Duodenal mucosa (tissue), 2 donors: ENCODE measurements around the gene THAP12.

Source experiments
- H3K27ac ChIP-seq: one replicate; pipeline ENCODE4 v1.7.0; 2013; ENCODE audit warnings: low read depth, low read length
- H3K27me3 ChIP-seq, 2 donors: one replicate each; pipeline ENCODE4 v1.7.0; 2013; ENCODE audit warnings: low read length in 2 of 2, control low read depth in 1 of 2; ENCODE audit not compliant: insufficient read depth in 2 of 2, control insufficient read depth in 1 of 2
- H3K36me3 ChIP-seq, 2 donors: one replicate each; pipeline ENCODE4 v1.7.0; 2013; ENCODE audit warnings: low read length in 2 of 2, control low read depth in 1 of 2; ENCODE audit not compliant: insufficient read depth in 2 of 2, control insufficient read depth in 1 of 2
- H3K4me1 ChIP-seq, 2 donors: one replicate each; pipeline ENCODE4 v1.7.0; 2013; ENCODE audit warnings: low read length in 2 of 2, control low read depth in 1 of 2; ENCODE audit not compliant: insufficient read depth in 2 of 2, control insufficient read depth in 1 of 2
- H3K4me3 ChIP-seq, 2 donors: one replicate each; pipeline ENCODE4 v1.7.0; 2013; ENCODE audit warnings: low read length in 2 of 2, low read depth in 1 of 2
- H3K9ac ChIP-seq, 2 donors: one replicate each; pipeline ENCODE4 v1.7.0; 2013; ENCODE audit warnings: low read length in 2 of 2, low read depth in 1 of 2
- H3K9me3 ChIP-seq, 2 donors: one replicate each; pipeline ENCODE4 v1.7.0; 2013; ENCODE audit warnings: low read length in 2 of 2, control low read depth in 1 of 2; ENCODE audit not compliant: control insufficient read depth in 1 of 2

Gene THAP12

DNA sequence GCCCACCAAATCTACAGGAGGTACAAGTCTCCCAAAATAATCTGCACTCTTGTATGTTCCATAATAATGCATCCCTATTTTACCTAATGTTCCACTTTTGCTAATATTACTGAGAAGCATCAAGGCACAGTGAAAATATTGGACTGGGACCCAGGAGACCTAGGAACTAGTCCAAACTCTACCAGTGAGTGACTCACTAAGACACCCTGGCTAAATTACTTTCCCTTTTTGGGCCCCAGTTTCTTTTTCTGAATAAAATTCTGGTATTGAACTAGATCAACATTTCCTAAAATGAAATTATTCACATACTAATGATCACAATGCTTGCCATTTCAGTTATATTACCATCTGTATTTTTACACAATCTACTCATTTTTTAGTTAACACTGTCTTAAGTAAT is 19.6 kb downstream of the THAP12 start:
- no peak overlapping the region for H3K9ac ChIP-seq
- H3K36me3 ChIP-seq = peaks cover 6 to 15% of the 10 kb centered on the region in 2 donors
- H3K4me3 ChIP-seq = no peak overlapping the region
- no peaks in the 10 kb centered on the region for H3K4me1 ChIP-seq
- no peaks in the 10 kb centered on the region for H3K9me3 ChIP-seq
- no peak overlapping the region for H3K27ac ChIP-seq
- H3K27me3 ChIP-seq = no peaks in the 10 kb centered on the region

DNA sequence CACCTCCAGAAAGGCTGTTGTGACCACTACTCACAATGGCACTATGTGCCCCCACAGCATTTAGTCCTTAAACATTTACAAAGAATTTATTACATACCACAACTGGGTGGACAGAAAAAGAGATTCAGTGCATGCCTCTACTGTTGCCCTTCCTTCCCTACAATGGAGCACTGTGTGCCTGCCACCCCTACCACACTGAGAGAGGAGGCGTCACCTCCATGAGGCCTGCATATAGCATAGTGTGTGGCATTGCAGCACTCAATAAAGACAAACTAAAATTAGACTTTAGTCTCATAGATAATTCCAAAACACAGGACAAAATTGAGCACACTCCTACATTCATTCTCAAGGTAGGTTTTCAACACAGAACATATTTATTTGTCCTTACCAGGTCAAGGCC is 25.8 kb downstream of the THAP12 start:
- no peaks in the 10 kb centered on the region for H3K27me3 ChIP-seq
- peaks cover 14 to 37% of the 10 kb centered on the region in 2 donors for H3K36me3 ChIP-seq
- H3K4me3 ChIP-seq = no peak overlapping the region
- H3K27ac ChIP-seq = no peak overlapping the region
- peaks cover 5% of the 10 kb centered on the region in 2 donors for H3K9me3 ChIP-seq
- no peak overlapping the region for H3K9ac ChIP-seq
- no peaks in the 10 kb centered on the region for H3K4me1 ChIP-seq

- Histone ChIP-seq H3K9me3 (no peaks in the 10 kb centered on the region), H3K4me3 (no peak overlapping the region), H3K4me1 (no peaks in the 10 kb centered on the region), H3K9ac (no peak overlapping the region), H3K36me3 (peaks cover 0 to 7% of the 10 kb centered on the region in 2 donors), H3K27ac (no peak overlapping the region), H3K27me3 (no peaks in the 10 kb centered on the region)
Observed at GRCh38 chr11:76348348-76348747, 32.6 kb downstream of the THAP12 start.

- no peak overlapping the region for H3K4me3 ChIP-seq
- H3K9me3 ChIP-seq = no peaks in the 10 kb centered on the region
- H3K27me3 ChIP-seq = no peaks in the 10 kb centered on the region
- no peak overlapping the region for H3K9ac ChIP-seq
- no peak overlapping the region for H3K27ac ChIP-seq
- H3K36me3 ChIP-seq = peaks cover 0 to 3% of the 10 kb centered on the region in 2 donors
- no peaks in the 10 kb centered on the region for H3K4me1 ChIP-seq
Observed at GRCh38 chr11:76347466-76347865, 33.5 kb downstream of the THAP12 start.

DNA sequence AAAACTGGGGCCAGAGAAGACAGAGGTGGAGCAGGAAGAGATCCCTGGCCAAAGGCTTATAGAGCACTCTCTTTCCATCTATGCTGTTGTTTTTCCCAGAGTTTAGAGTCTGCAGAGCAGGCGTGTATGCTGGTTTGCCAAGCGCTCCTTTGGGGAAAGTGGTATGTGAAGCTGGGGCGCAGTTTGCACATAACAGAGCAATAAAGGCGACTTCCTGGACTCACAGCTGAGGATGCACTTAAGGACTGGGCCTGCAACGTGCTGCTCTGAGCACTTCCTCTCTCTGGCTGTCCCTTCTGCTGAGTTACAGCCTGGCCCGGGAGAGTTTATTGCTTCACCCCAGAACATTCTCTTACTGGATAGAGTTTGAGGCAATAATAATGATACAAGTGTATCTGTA is 41.7 kb downstream of the THAP12 start:
- Histone ChIP-seq H3K9me3 (peaks cover 3 to 15% of the 10 kb centered on the region in 2 donors), H3K27ac (no peak overlapping the region), H3K27me3 (no peaks in the 10 kb centered on the region), H3K9ac (no peak overlapping the region), H3K4me1 (no peaks in the 10 kb centered on the region), H3K4me3 (no peak overlapping the region), H3K36me3 (no peaks in the 10 kb centered on the region)

- H3K36me3 ChIP-seq = no peaks in the 10 kb centered on the region
- peaks cover 3 to 15% of the 10 kb centered on the region in 2 donors for H3K9me3 ChIP-seq
- no peak overlapping the region for H3K9ac ChIP-seq
- no peaks in the 10 kb centered on the region for H3K4me1 ChIP-seq
- no peak overlapping the region for H3K27ac ChIP-seq
- no peaks in the 10 kb centered on the region for H3K27me3 ChIP-seq
- no peak overlapping the region for H3K4me3 ChIP-seq
Observed at GRCh38 chr11:76337923-76338322, 43.0 kb downstream of the THAP12 start.

GRCh38 chr11:76337469-76337868 is 43.5 kb downstream of the THAP12 start:
- H3K4me3 ChIP-seq = no peak overlapping the region
- H3K27me3 ChIP-seq = no peaks in the 10 kb centered on the region
- H3K9ac ChIP-seq = no peak overlapping the region
- peaks cover 3 to 15% of the 10 kb centered on the region in 2 donors for H3K9me3 ChIP-seq
- H3K36me3 ChIP-seq = no peaks in the 10 kb centered on the region
- no peak overlapping the region for H3K27ac ChIP-seq
- no peaks in the 10 kb centered on the region for H3K4me1 ChIP-seq

- Histone ChIP-seq H3K27ac (no peak overlapping the region), H3K36me3 (no peaks in the 10 kb centered on the region), H3K9me3 (peaks cover 3 to 15% of the 10 kb centered on the region in 2 donors), H3K27me3 (no peaks in the 10 kb centered on the region), H3K4me1 (no peaks in the 10 kb centered on the region), H3K9ac (no peak overlapping the region), H3K4me3 (no peak overlapping the region)
Observed at GRCh38 chr11:76336597-76336996, 44.3 kb downstream of the THAP12 start.

DNA sequence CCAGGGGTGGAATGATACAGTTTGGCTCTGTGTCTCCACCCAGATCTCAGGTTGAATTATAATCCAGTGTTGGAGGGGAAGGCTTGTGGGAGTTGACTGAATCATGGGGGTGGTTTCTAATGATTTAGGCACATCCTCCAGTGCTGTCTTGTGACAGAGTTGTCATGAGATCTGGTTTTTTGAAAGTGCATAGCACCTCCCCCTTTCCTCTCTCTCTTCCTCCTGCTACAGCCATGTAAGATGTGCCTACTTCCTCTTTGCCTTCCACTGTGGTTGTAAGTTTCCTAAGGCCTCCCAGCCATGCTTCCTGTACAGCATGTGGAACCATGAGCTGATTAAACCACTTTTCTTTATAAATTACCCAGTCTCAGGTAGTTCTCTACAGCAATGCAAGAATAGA is 45.1 kb downstream of the THAP12 start:
- Histone ChIP-seq H3K27me3 (no peaks in the 10 kb centered on the region), H3K9me3 (peaks cover 3 to 15% of the 10 kb centered on the region in 2 donors), H3K27ac (no peak overlapping the region), H3K4me1 (no peaks in the 10 kb centered on the region), H3K4me3 (no peak overlapping the region), H3K9ac (no peak overlapping the region), H3K36me3 (no peaks in the 10 kb centered on the region)

- Histone ChIP-seq H3K4me1 (no peaks in the 10 kb centered on the region), H3K27ac (no peak overlapping the region), H3K9me3 (peaks cover 3 to 15% of the 10 kb centered on the region in 2 donors), H3K27me3 (no peaks in the 10 kb centered on the region), H3K9ac (no peak overlapping the region), H3K4me3 (no peak overlapping the region), H3K36me3 (no peaks in the 10 kb centered on the region)
Observed at GRCh38 chr11:76334826-76335389, 46.0 kb downstream of the THAP12 start.

DNA sequence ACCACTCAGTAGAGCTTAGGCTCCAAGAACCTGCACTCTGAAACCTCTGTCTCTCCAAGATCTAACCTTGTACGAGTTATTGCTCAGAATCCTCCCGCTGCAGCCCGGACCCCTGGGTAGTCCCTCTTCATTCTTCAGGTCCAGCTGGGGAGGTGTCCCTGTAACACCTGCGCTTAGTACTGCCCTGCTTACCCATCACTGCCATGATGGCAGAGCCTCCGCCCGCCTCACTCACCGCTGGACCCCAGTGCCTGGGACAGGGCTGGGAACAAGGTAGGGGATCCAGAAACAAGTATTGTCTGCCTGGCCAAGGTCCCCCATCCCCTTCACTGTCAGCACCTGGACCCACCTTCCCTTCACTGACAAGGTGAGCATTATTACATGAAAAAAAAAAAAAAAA is 50.3 kb downstream of the THAP12 start:
- Histone ChIP-seq H3K4me3 (no peak overlapping the region), H3K9me3 (peaks cover 3 to 10% of the 10 kb centered on the region in 2 donors), H3K27me3 (no peaks in the 10 kb centered on the region), H3K9ac (no peak overlapping the region), H3K4me1 (no peaks in the 10 kb centered on the region), H3K27ac (no peak overlapping the region), H3K36me3 (no peaks in the 10 kb centered on the region)
